Heart left ventricle (tissue), 16 donors: Measurements from ENCODE around the gene EMB. TPM values are rescaled to one million over a fixed set of nuclear protein-coding genes. Genes with fewer than 3 reads are reported as not detected.
"Not testable (repeated sequence)": the region's sequence is repeated elsewhere in the genome, so short reads cannot be mapped to it uniquely, and the experiment has no call there.

Experiments used
- ATAC-seq, 4 donors: fragments of 200-7000 bp; cut with Tn5 transposase; one replicate each; pipeline ENCODE4 v1.9.1; 2020 to 2022; ENCODE audit warnings: moderate library complexity in 4 of 4, mild to moderate bottlenecking in 3 of 4, moderate number of reproducible peaks in 1 of 4
- DNase-seq, 5 donors: peaks; one replicate each; pipeline ENCODE4 v3.0.0-alpha.2; 2020
- H3K27ac ChIP-seq, 12 donors: fragments of 200-600 bp; sonication (generic) in 4 of 12; one replicate each; pipeline versions ENCODE4 v1.5.0 to v1.8.0; 2016 to 2022; ENCODE audit warnings: mild to moderate bottlenecking in 2 of 12
- H3K27me3 ChIP-seq, 9 donors: fragments of 200-600 bp; sonication (generic) in 2 of 9; one replicate each; pipeline versions ENCODE4 v1.5.1 to v1.8.0; 2016 to 2022; ENCODE audit warnings: mild to moderate bottlenecking in 3 of 9
- H3K36me3 ChIP-seq, 9 donors: fragments of 200-600 bp; sonication (generic) in 2 of 9; one replicate each; pipeline versions ENCODE4 v1.5.0 to v1.8.0; 2018 to 2022; ENCODE audit warnings: mild to moderate bottlenecking in 2 of 9
- H3K4me1 ChIP-seq, 12 donors: fragments of 200-600 bp; sonication (generic) in 4 of 12; one replicate each; pipeline versions ENCODE4 v1.5.0 to v1.8.0; 2016 to 2022; ENCODE audit warnings: mild to moderate bottlenecking in 3 of 12
- H3K4me3 ChIP-seq, 12 donors: fragments of 200-600 bp; sonication (generic) in 4 of 12; one replicate each; pipeline versions ENCODE4 v1.5.0 to v1.8.0; 2017 to 2022; ENCODE audit warnings: mild to moderate bottlenecking in 9 of 12, moderate library complexity in 4 of 12
- H3K9me3 ChIP-seq, 12 donors: fragments of 200-600 bp; sonication (generic) in 4 of 12; one replicate each; pipeline versions ENCODE4 v1.5.0 to v1.8.0; 2016 to 2022; ENCODE audit warnings: mild to moderate bottlenecking in 1 of 12
- POLR2A ChIP-seq, 2 donors: fragments of 450-650 bp; IDR thresholded peaks; one replicate each; pipeline ENCODE4 v1.6.1; 2017; ENCODE audit warnings: antibody characterized with exemption in 2 of 2, mild to moderate bottlenecking in 2 of 2, moderate library complexity in 2 of 2
- WGBS, 4 donors: extraction: QIAGEN DNeasy Blood & Tissue Kit in 2 of 4; methylation state at CpG; one replicate each; pipeline versions ENCODE4 v1.1.5 to v1.1.7; 2013 to 2018; 5-methylcytosine and 5-hydroxymethylcytosine counted together
- intact Hi-C, 10 donors: fragments of 100-400 bp; cut with DNase I; formaldehyde crosslinking; loops; one replicate each; pipeline versions ENCODE4 v1.11.1 to v1.14.2; 2022
- polyA plus RNA-seq, 2 donors: library from polyadenylated mRNA; stranded (reverse); fragments of 200-250 nt; gene quantifications; one replicate each; pipeline ENCODE4 v1.2.3, GENCODE V29; 2013
- total RNA-seq, 9 donors: library from RNA; depleted of rRNA in 2 of 9; stranded (reverse); fragments of >200 nt in 2 of 9; fragmentation: NEBNext Ultra II Directional in 3 of 9; extraction: Animal tissue kit (Norgen Biotek cat#: 25700) in 3 of 9; gene quantifications; one replicate each; pipeline versions ENCODE4 v1.1.0 to v1.2.4, GENCODE V29; 2016 to 2023
- TF ChIP-seq, protein P1 (sequence below), 12 donors: fragments of 200-600 bp; sonication (generic) in 4 of 12; IDR thresholded peaks; one replicate each; pipeline versions ENCODE4 v1.5.0 to v1.8.0; 2018 to 2022; ENCODE audit warnings: antibody characterized with exemption in 12 of 12, mild to moderate bottlenecking in 5 of 12
- donor health status: ischemic (EF 13 %, LVEDD 7.1; RV severe dilation, severe dysfunction).
- donor health status: healthy with polysubstance abuse.
- donor health status: DM: no; HTN: yes; CAD: no.
- donor health status: DM: no; HTN: no; CAD: no.
- donor health status: ischemic (EF 25% LVEDD 6.9; RV normal size, moderate dysfunction).
- donor health status: ischemic (EF 25% LVEDD 5.7; RV mildly dilated, moderate dysfunction).
- donor health status: healthy.
- donor health status: DM: yes; HTN: yes; CAD: no.
- donor health status: ischemic (EF 35%, LVEDD 5.7; RV mildly dilated, moderate dysfunction).
- donor health status: nonischemic (EF 11% LVEDD 7.7; RV severe dilation, severe dysfunction).
- donor health status: DM: yes; HTN: yes; CAD: no.
- donor health status: PGD.
- donor health status: ischemic (EF 29% LVEDD 5.4; RV normal size, mild dysfunction).
- donor health status: nonischemic (EF 23%, LVEDD 6.1; RV moderate dilation, normal function).

The EMB gene
- total and polyA plus RNA-seq, 11 donors, result 0.94 to 44.6 (median 10.5) TPM

DNA sequence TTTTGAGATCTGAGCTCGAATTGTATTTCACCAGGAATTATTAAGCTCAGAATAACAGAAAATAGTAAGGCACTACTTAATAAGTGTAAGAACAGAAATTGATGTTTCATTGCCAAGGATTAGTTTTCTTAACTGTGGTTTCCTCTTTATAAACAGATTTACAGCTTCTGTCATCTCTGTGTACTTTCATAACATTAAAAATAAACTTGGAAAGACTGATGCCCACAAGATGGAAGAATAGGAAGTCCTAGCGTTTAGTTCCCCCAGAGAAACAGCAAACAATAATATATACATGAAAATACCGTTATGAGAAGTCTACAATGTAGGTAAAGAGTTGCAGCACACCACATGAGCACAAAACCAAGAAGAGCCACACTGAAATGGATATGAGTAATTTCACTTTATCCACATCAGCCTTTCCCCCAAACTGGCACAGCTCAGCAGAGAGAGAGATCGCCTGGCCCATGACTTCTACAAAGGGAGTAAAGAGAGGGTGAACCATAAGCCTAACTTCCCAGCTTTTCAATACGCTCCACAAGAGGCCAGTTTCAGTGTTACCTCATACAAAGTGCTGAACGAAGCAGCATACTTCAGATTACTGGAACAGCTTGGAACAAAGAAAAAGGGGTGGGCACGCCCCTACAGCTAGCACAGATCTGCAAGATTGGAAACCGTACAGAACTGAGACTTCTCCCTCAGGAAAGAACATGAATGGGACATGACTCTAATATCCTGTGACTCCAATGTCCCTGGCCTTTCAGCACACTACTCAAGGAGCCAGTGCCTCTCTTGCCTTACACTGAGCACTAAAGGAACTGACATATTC, 75.4 kb downstream of the EMB start:
- 53 to 60% (median 54%) methylated on average over 8 of the region's 8 CpGs for WGBS, 4 donors
- Histone ChIP-seq H3K27ac (peak overlapping the region in 1 of 12 donors; percentile 62), H3K4me1 (peaks cover 0 to 22% (median 0%) of the 10 kb centered on the region in 12 donors), H3K27me3 (no peaks in the 10 kb centered on the region), H3K36me3 (no peaks in the 10 kb centered on the region), H3K9me3 (peaks cover 0 to 18% (median 0%) of the 10 kb centered on the region in 12 donors), H3K4me3 (no peak overlapping the region)
- no peak for TF ChIP-seq POLR2A (IDR thresholded peaks at IDR 0.05)
- TF ChIP-seq, protein P1, sequence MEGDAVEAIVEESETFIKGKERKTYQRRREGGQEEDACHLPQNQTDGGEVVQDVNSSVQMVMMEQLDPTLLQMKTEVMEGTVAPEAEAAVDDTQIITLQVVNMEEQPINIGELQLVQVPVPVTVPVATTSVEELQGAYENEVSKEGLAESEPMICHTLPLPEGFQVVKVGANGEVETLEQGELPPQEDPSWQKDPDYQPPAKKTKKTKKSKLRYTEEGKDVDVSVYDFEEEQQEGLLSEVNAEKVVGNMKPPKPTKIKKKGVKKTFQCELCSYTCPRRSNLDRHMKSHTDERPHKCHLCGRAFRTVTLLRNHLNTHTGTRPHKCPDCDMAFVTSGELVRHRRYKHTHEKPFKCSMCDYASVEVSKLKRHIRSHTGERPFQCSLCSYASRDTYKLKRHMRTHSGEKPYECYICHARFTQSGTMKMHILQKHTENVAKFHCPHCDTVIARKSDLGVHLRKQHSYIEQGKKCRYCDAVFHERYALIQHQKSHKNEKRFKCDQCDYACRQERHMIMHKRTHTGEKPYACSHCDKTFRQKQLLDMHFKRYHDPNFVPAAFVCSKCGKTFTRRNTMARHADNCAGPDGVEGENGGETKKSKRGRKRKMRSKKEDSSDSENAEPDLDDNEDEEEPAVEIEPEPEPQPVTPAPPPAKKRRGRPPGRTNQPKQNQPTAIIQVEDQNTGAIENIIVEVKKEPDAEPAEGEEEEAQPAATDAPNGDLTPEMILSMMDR (IDR thresholded peaks at IDR 0.05), result no peak
- no peak for DNase-seq
- intact Hi-C loops, result no loop called here
- ATAC-seq, result peak; percentile 24 to 88 (median 72)

DNA sequence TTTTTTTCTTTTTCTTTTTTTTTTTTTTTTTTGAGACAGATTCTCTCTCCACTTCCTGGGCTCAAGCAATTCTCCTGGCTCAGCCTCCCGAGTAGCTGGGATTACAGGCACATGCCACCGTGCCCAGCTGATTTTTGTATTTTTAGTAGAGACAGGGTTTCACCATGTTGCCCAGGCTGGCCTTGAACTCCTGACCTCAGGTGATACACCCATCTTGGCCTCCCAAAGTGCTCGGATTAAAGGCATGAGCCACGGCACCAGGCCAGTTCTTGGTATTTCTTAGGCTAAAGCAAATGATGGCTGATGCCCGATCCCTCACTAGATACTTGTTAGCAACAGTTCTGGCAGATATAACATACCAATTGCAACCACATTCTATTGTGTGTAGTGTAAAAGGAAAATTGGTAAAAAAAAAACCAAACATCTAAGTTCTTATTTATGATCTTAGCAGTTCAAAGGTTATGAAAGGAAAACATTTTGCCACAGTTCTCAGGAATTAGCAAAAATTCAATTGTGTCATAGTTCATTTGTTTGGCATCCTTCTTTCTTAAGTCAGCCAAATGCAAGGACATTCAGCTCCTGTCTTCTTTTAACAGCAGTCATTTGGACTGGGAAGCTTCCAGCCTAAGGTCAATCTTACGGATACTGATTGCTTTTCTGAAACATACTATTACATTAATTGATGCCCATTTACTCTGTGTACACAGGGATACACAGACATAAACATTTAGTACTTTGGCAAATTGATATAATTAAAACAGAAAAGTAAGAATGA, 76.4 kb downstream of the EMB start:
- ATAC-seq, H3K4me3 ChIP-seq: not testable (repeated sequence)

DNA sequence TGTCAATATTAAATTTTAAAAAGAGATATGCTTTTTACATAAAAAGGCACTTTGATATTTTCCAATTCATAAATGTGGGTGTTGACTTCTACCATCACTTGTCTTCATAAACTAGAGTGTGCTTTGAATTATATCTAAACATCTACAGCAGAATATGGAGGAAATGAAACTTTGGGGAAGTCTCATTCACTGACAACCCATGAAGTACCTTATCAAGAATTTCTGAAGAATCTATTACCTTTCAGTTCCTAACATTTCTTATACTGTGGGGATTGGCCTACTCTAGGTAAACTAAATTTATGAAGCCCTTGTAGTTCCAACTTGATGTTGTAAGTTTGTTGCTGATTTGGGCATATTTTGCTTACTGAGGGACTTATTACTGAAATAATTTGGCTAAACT, 81.9 kb downstream of the EMB start:
- intact Hi-C loops, result no loop called here
- no peaks in the 10 kb centered on the region for H3K27me3 ChIP-seq
- no peak overlapping the region for H3K4me3 ChIP-seq
- no peak overlapping the region for H3K27ac ChIP-seq
- H3K4me1 ChIP-seq, result peaks cover 0 to 6% (median 0%) of the 10 kb centered on the region in 12 donors
- no peaks in the 10 kb centered on the region for H3K36me3 ChIP-seq
- ATAC-seq, result no peak
- H3K9me3 ChIP-seq, result no peaks in the 10 kb centered on the region
- TF ChIP-seq POLR2A (IDR thresholded peaks at IDR 0.05), result no peak
- TF ChIP-seq, protein P1 (IDR thresholded peaks at IDR 0.05), result no peak
- no peak for DNase-seq

More for the DNA sequence above, 76.4 kb downstream of the EMB start:
- Histone ChIP-seq H3K9me3 (peaks cover 0 to 18% (median 0%) of the 10 kb centered on the region in 12 donors), H3K27ac (peak overlapping the region in 1 of 12 donors; percentile 62), H3K4me1 (peaks cover 0 to 22% (median 0%) of the 10 kb centered on the region in 12 donors)
- WGBS, 4 donors, result 72 to 81% (median 77%) methylated on average over 6 of the region's 6 CpGs
- intact Hi-C loops, DNase-seq, H3K27me3 ChIP-seq, H3K36me3 ChIP-seq: not testable (repeated sequence)

DNA sequence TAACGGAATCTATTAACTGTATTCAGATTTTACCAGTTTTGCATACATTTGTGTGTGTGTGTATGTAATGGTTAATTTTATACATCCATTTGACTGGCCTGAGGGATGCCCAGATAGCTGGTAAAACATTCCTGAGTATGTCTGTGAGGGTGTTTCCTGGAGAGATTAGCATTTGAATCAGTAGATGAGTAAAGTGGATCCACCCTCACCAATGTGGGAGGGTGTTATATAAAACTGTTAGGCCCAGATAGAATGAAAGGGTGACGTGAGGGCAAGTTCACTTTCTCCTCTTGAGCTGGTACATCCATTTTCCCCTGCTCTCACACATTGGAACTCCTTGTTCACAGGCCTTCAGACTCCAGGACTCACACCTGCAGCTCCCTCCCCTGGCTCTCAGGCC, 88.7 kb downstream of the EMB start:
- H3K36me3 ChIP-seq, result no peaks in the 10 kb centered on the region
- no peak for TF ChIP-seq POLR2A (IDR thresholded peaks at IDR 0.05)
- TF ChIP-seq, protein P1 (IDR thresholded peaks at IDR 0.05), result no peak
- intact Hi-C loops, result no loop called here
- H3K4me1 ChIP-seq, result no peaks in the 10 kb centered on the region
- H3K4me3 ChIP-seq, result no peak overlapping the region
- no peaks in the 10 kb centered on the region for H3K9me3 ChIP-seq
- H3K27me3 ChIP-seq, result no peaks in the 10 kb centered on the region
- WGBS, 4 donors, result 63 to 76% (median 65%) methylated on average over 2 of the region's 2 CpGs
- H3K27ac ChIP-seq, result no peak overlapping the region
- DNase-seq, result no peak
- ATAC-seq, result no peak

Other genes starting within 250 kb of the EMB start
- gene PARP8, start 225.3 kb upstream of the EMB start, total RNA-seq, result 10 to 100 TPM in 3 of 9 donors, 1 to 10 TPM in 6; 2.7 to 22.5 (median 8.6) TPM
- gene PARP8, start 225.3 kb upstream of the EMB start, polyA plus RNA-seq, result 1 to 10 TPM; 1.6 to 1.7 TPM